Thyroid gland (tissue), 4 donors: Measurements from ENCODE around the gene DAZL. TPM values are rescaled to one million over a fixed set of nuclear protein-coding genes. Genes with fewer than 3 reads are reported as not detected.

Source experiments
- DNase-seq, 2 donors: peaks; one replicate each; pipeline ENCODE4 v3.0.0-alpha.2; 2019
- H3K27ac ChIP-seq, 3 donors: fragments of 200-600 bp; sonication (generic); 1 replicate in 2 of 3; 2 replicates in 1 of 3; pipeline ENCODE4 v1.5.1; 2016 to 2019; ENCODE audit warnings: mild to moderate bottlenecking in 1 of 3, moderate library complexity in 1 of 3
- H3K27me3 ChIP-seq: fragments of 200-600 bp; sonication (generic); one replicate; pipeline ENCODE4 v1.5.1; 2019
- H3K36me3 ChIP-seq, 2 donors: fragments of 200-600 bp; sonication (generic); one replicate each; pipeline ENCODE4 v1.5.1; 2016 to 2019
- H3K4me1 ChIP-seq, 2 donors: fragments of 200-600 bp; sonication (generic); one replicate each; pipeline ENCODE4 v1.5.1; 2017 to 2019
- H3K4me3 ChIP-seq, 3 donors: fragments of 200-600 bp; sonication (generic); replicated peaks in 1 of 3; 1 replicate in 2 of 3; 2 replicates in 1 of 3; pipeline ENCODE4 v1.5.1; 2016; ENCODE audit warnings: mild to moderate bottlenecking in 1 of 3
- H3K9me3 ChIP-seq: fragments of 200-600 bp; sonication (generic); one replicate; pipeline ENCODE4 v1.5.1; 2017
- CTCF ChIP-seq, 6 experiments: fragments of 200-600 bp in 3 of 6; fragments of 450-650 bp in 3 of 6; sonication (generic) in 3 of 6; IDR thresholded peaks; one replicate each; pipeline ENCODE4 v1.5.1; 2016 to 2019; ENCODE audit warnings: antibody characterized with exemption in 6 of 6, mild to moderate bottlenecking in 2 of 6, inconsistent platforms in 1 of 6, moderate library complexity in 1 of 6
- POLR2A ChIP-seq, 2 donors: fragments of 450-650 bp; IDR thresholded peaks; one replicate each; pipeline ENCODE4 v1.6.1; 2017; ENCODE audit warnings: antibody characterized with exemption in 2 of 2, mild to moderate bottlenecking in 2 of 2, moderate library complexity in 1 of 2
- WGBS, 2 donors: methylation state at CpG; one replicate each; pipeline ENCODE4 v1.1.5; 2017; 5-methylcytosine and 5-hydroxymethylcytosine counted together
- intact Hi-C: fragments of 100-400 bp; cut with DNase I; formaldehyde crosslinking; loops from one replicate; pipeline ENCODE4 v1.15.1; 2023
- total RNA-seq, 4 donors: library from RNA; depleted of rRNA; stranded (reverse); fragments of >200 nt; gene quantifications; one replicate each; pipeline ENCODE4 v1.2.3, GENCODE V29; 2016

Gene DAZL
- total RNA-seq, 4 donors from 2014 or later: 0.27 TPM; not detected in 3

DNA sequence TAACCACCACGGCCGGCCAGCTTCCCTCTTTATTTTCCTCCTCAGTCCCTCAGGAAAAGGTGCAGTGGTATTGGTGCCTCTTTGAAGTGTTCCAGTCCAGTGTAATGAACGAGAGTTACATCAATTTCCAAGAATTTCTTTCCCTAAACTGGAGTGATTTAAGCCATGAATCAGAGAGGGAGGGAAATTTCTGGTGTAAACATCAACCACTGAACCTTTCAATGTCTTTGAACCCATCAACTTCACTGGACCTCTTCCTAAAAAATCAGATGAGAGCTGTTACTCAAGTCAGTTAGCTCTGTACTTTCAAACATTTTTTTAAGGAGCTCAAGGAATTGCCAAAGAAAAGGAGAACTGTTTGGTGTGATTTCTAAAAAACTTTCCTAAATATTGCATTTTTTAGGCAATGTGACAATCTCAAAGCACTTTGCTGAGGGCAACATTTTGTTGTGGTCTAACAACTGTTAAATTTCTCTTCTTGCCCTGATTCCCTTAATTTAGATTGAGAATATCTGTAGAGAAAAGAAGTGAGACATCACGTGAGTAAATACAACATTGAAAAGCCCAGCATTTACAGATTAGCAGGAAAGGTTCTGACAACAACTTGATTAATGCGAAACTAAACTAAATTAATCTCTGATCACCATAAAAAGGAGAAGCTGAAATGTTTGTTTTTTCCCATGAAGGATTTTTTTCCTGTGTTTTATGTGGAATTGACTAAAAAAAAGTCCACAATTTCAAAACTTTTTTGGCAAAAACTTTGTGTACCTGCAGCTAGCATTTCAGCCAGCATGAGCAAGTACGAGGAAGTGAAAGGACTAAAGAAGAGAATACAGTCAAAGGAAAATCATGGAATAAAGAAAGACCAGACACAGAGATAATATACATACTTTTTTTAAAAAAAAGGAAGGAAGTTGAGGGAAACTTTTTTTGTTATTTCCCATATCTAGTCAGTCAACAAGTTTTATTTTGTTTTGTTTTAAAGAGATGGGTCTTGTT lies 9.1 kb upstream of the DAZL start:
- 77 to 80% methylated on average over 6 of the region's 6 CpGs for WGBS, 2 donors
- Histone ChIP-seq H3K4me3 (no peak overlapping the region), H3K27ac (no peak overlapping the region), H3K36me3 (no peaks in the 10 kb centered on the region), H3K4me1 (no peaks in the 10 kb centered on the region), H3K9me3 (no peaks in the 10 kb centered on the region), H3K27me3 (no peaks in the 10 kb centered on the region)
- intact Hi-C loops: no loop called here
- DNase-seq: no peak
- TF ChIP-seq POLR2A (IDR thresholded peaks at IDR 0.05): no peak
- TF ChIP-seq CTCF (IDR thresholded peaks at IDR 0.05): no peak

DNA sequence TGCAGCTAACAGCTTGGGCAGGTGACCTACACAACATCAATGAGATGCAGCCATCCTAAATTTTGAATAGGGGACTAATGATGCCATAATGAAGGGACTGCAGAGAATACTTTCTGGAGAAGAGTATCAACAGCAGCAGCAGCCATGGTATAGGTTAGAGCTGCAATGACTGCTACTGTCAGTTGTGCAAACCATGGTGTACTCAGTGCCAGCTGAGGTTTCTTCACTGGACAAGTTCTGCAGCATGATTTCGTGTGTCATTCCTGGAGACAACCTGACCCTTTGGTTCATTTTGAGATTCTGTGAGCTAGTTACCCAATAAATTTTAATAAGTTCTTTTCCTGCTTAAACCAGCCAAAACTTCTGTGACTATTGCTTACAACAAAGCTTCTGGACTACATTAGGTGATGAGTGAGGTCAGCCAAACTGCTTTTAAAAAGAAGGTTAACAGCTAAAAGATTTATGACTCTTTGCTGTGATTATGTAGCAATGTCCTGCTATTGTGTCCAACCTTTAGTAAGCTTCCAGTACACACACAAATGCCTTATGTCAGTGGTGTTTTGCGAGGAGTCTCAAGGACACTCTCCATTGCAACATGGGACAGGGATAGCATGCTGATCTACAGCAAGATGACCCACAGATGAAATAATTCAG lies 4.8 kb upstream of the DAZL start:
- TF ChIP-seq CTCF (IDR thresholded peaks at IDR 0.05): no peak
- no peak for TF ChIP-seq POLR2A (IDR thresholded peaks at IDR 0.05)
- 74% methylated on average over 2 of the region's 2 CpGs for WGBS, 2 donors
- intact Hi-C loops: loop anchor here (10.0 kb wide), 1 partner anchor 805 kb away; no protein-coding TSS in a partner anchor
- Histone ChIP-seq H3K27me3 (no peaks in the 10 kb centered on the region), H3K4me1 (no peaks in the 10 kb centered on the region), H3K36me3 (no peaks in the 10 kb centered on the region), H3K9me3 (no peaks in the 10 kb centered on the region), H3K4me3 (no peak overlapping the region), H3K27ac (no peak overlapping the region)
- no peak for DNase-seq

GRCh38 chr3:16608816-16609215 lies 3.6 kb upstream of the DAZL start:
- Histone ChIP-seq H3K27me3 (no peaks in the 10 kb centered on the region), H3K4me3 (no peak overlapping the region), H3K4me1 (no peaks in the 10 kb centered on the region), H3K9me3 (no peaks in the 10 kb centered on the region), H3K27ac (no peak overlapping the region), H3K36me3 (no peaks in the 10 kb centered on the region)
- no peak for TF ChIP-seq POLR2A (IDR thresholded peaks at IDR 0.05)
- no peak for TF ChIP-seq CTCF (IDR thresholded peaks at IDR 0.05)
- DNase-seq: no peak
- WGBS, 2 donors: 85 to 86% methylated on average over 2 of the region's 2 CpGs
- intact Hi-C loops: loop anchor here (10.0 kb wide), 1 partner anchor 806 kb away; no protein-coding TSS in a partner anchor

- Histone ChIP-seq H3K4me3 (no peak overlapping the region), H3K27ac (no peak overlapping the region), H3K36me3 (no peaks in the 10 kb centered on the region), H3K4me1 (no peaks in the 10 kb centered on the region), H3K27me3 (no peaks in the 10 kb centered on the region), H3K9me3 (no peaks in the 10 kb centered on the region)
- no peak for DNase-seq
- TF ChIP-seq CTCF (IDR thresholded peaks at IDR 0.05) (no peak), POLR2A (IDR thresholded peaks at IDR 0.05) (no peak)
- intact Hi-C loops: loop anchor here (10.0 kb wide), 1 partner anchor 807 kb away; no protein-coding TSS in a partner anchor
- WGBS, 2 donors: 70 to 74% methylated on average over 3 of the region's 3 CpGs
These were observed 2.5 kb upstream of the DAZL start for GRCh38 chr3:16607718-16608117.
